GM12878 (cell line): ENCODE data around the gene DYNC1I2. TPM values are rescaled to one million over a fixed set of nuclear protein-coding genes. Genes with fewer than 3 reads are reported as not detected.

ENCODE experiments used
- CBX5 ChIP-seq: sonication (generic); IDR thresholded peaks from 2 replicates; pipeline ENCODE4 v1.6.1; 2016; ENCODE audit warnings: low read depth, moderate library complexity, mild to moderate bottlenecking, inconsistent platforms
- E2F4 ChIP-seq: IDR thresholded peaks from 2 replicates; pipeline ENCODE4 v1.6.1; 2012; ENCODE audit warnings: low read depth, low read length, improper control_type of control experiment
- E4F1 ChIP-seq: fragments of 450-650 bp; IDR thresholded peaks from 2 replicates; pipeline ENCODE4 v1.6.1; 2018; ENCODE audit warnings: borderline replicate concordance, mild to moderate bottlenecking; ENCODE audit not compliant: partially characterized antibody
- HCFC1 ChIP-seq: fragments of 150-350 bp; IDR thresholded peaks from 2 replicates; pipeline ENCODE4 v1.6.1; 2014; ENCODE audit warnings: low read length
- IKZF2 ChIP-seq, 2 experiments: fragments of 450-650 bp; IDR thresholded peaks; 2 replicates each; pipeline ENCODE4 v1.6.1; 2017; ENCODE audit warnings: mild to moderate bottlenecking in 2 of 2, moderate library complexity in 2 of 2
- IRF3 ChIP-seq: fragments of 450-650 bp; IDR thresholded peaks from 2 replicates; pipeline ENCODE4 v1.6.1; 2014; ENCODE audit warnings: mild to moderate bottlenecking
- MEF2B ChIP-seq: fragments of 450-650 bp; IDR thresholded peaks from 2 replicates; pipeline ENCODE4 v1.6.1; 2018; ENCODE audit warnings: mild to moderate bottlenecking, moderate library complexity; ENCODE audit not compliant: partially characterized antibody, poor library complexity, severe bottlenecking
- MXI1 ChIP-seq: fragments of 150-350 bp; IDR thresholded peaks from 2 replicates; pipeline ENCODE4 v1.6.1; 2011; ENCODE audit warnings: low read depth, mild to moderate bottlenecking, inconsistent platforms, low read length, improper control_type of control experiment
- RUNX3 ChIP-seq: IDR thresholded peaks from 2 replicates; pipeline ENCODE4 v1.6.1; 2012; ENCODE audit warnings: low read length, inconsistent platforms
- SPI1 ChIP-seq: IDR thresholded peaks from 2 replicates; pipeline ENCODE4 v1.6.1; 2011; ENCODE audit warnings: low read depth, mild to moderate bottlenecking, low read length, moderate library complexity, borderline replicate concordance; ENCODE audit not compliant: insufficient read depth
- ZBTB40 ChIP-seq: fragments of 450-650 bp; IDR thresholded peaks from 2 replicates; pipeline ENCODE4 v1.6.1; 2016; ENCODE audit warnings: mild to moderate bottlenecking, moderate library complexity, borderline replicate concordance
- polyA plus RNA-seq, 11 experiments: library from polyadenylated mRNA; depleted of rRNA in 4 of 11; unstranded in 6 of 11; stranded (reverse) in 5 of 11; fragments of >200 nt; fragmentation: Nextera tagmentation in 4 of 11; fragmentation: Illumina TruSeq in 1 of 11; extraction: Ambion mirVana in 4 of 11; extraction: Trizol in 1 of 11; gene quantifications; 1 replicate in 1 of 11; 2 replicates in 10 of 11; pipeline versions ENCODE4 v1.2.1 to v1.2.3, GENCODE V29; 2011 to 2016; ENCODE audit warnings: inconsistent platforms in 2 of 11, missing spikeins in 2 of 11, low read depth in 1 of 11
- total RNA-seq, 4 experiments: library from RNA; depleted of rRNA in 3 of 4; stranded (reverse); fragments of >200 nt in 3 of 4; fragmentation: Illumina TruSeq in 1 of 4; extraction: Trizol in 1 of 4; gene quantifications; 2 replicates each; pipeline versions ENCODE4 v1.2.1 to v1.2.3, GENCODE V29; 2013 to 2021

DYNC1I2 gene
- total and polyA plus RNA-seq, 10 of the 15 experiments (the other 5 are each of a cell fraction or from before 2014, with no cell fraction given) = 39.9 to 113 (median 53.5) TPM

- TF ChIP-seq IRF3 = no peak
- no peak for TF ChIP-seq MEF2B
- no peak for TF ChIP-seq E4F1
- TF ChIP-seq IKZF2 (IDR thresholded peaks at IDR 0.05) = no peak
- TF ChIP-seq CBX5 = no peak
- TF ChIP-seq E2F4 = no peak
- TF ChIP-seq MXI1 = no peak
- no peak for TF ChIP-seq HCFC1
- TF ChIP-seq RUNX3 = no peak
- TF ChIP-seq ZBTB40 = no peak
- TF ChIP-seq SPI1 = no peak
- TF ChIP-seq, all 136 proteins: peak for 5
Measured at GRCh38 chr2:171718720-171719119, 31.5 kb downstream of the DYNC1I2 start (continued).
